Activated naive CD4-positive, alpha-beta T cell treated with anti-CD3 and anti-CD28 coated beads, Interleukin-2, amount 50 U/mL, for 72 hours (primary cell): ENCODE data around the gene HDLBP. TPM values are rescaled to one million over a fixed set of nuclear protein-coding genes. Genes with fewer than 3 reads are reported as not detected.

Source experiments
- ATAC-seq, 2 donors: fragments of 150-1000 bp; cut with Tn5 transposase; 2 replicates each; pipeline ENCODE4 v1.10.0; 2021; ENCODE audit warnings: mild to moderate bottlenecking in 2 of 2, moderate library complexity in 2 of 2
- DNase-seq, 2 donors: peaks; one replicate each; pipeline ENCODE4 v3.0.0; 2021 to 2022; ENCODE audit warnings: low spot score in 2 of 2
- H3K27ac Mint-ChIP-seq, 2 donors: one replicate each; pipeline ENCODE4 v1.8.0; 2022; ENCODE audit warnings: mild to moderate bottlenecking in 2 of 2, mixed read lengths in 2 of 2
- H3K36me3 Mint-ChIP-seq, 2 donors: one replicate each; pipeline ENCODE4 v1.8.0; 2022; ENCODE audit warnings: mixed read lengths in 2 of 2
- H3K9me3 Mint-ChIP-seq, 2 donors: one replicate each; pipeline ENCODE4 v1.8.0; 2022; ENCODE audit warnings: mixed read lengths in 2 of 2
- total RNA-seq, 2 donors: library from RNA; stranded (reverse); gene quantifications; one replicate each; pipeline ENCODE4 v1.2.3, GENCODE V29; 2022

The HDLBP gene
- total RNA-seq, 2 donors from 2014 or later: 276 to 297 TPM

DNA sequence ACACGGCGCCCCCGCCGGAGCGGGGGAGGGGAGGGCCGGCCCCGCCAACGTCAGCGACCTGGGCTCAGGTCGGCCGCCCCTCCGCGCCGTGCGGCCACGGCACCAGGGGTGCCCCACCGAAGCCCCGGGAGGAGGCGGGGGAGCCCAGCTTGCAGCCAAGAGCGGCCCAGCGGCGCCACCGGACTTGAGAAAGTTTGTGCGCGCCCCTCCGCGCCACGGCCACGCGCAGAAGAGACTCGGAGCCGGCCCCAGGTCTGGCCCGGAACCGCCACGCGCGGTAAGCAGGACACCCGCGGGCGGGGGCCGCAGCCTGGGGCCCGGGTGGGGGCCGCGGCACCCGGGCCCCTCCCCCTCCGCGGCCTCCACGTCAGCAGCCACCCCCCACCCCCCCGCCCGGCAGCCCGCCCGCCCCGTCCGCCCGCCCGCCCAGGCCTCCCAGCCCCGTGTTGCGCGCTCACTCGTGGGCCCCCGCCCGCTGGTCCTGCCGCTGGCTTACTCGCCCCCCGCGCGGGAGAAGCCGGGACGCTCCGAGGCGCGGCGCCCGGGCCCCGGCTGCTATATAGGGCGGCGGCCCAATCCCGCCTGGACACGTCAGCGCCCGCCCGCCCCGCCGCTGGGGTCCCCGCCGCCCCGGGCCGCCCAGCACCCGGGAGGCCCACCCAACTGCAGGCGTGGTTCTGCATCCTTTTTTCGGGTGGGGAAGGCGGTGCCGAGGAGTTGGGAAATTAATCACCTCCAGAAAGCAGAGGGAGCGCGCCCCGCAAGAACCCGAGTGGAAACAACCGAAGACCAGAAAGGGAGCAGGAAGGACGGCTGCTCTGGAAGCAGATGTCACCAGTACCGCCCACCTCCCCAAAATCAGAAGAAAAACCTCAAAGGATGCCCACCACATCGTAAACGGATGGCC is 42.9 kb downstream of the HDLBP start:
- peak overlapping the region in 1 of 2 donors; percentile 10 for H3K27ac Mint-ChIP-seq
- ATAC-seq (peak; percentile 77 to 87), DNase-seq (peak in 1 of 2 donors; percentile 57)
- H3K36me3 Mint-ChIP-seq: peaks cover 0 to 28% of the 10 kb centered on the region in 2 donors
- peaks cover 0 to 16% of the 10 kb centered on the region in 2 donors for H3K9me3 Mint-ChIP-seq

DNA sequence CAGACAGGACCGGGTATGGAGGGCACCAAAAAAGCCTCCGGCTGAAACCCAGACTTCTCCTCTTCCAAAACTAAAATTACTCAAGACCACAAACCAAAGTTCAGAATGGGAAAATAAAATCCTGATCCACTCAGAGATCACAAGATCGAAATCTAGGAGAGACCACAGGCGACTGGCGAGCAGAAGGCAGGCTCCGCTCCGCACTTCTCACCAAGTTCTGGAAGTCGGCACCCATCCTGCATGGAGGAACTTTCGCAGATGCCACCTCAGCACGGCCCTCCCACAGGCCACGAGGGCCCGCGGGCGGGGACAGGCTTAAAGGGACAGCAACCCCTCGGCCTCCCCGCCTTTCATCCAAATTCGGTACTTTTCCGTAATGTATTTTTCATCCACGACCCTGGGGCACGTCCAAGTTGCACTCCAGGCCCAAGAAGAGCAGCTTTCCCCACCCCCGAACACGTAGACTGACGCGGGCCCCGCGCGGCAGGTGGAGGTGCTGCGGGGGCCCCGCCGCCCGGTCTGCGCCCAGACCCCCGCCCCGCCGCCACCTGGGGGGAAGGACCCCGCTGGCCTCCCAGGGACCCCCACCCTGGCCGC is 43.7 kb downstream of the HDLBP start:
- peaks cover 1 to 28% of the 10 kb centered on the region in 2 donors for H3K36me3 Mint-ChIP-seq

DNA sequence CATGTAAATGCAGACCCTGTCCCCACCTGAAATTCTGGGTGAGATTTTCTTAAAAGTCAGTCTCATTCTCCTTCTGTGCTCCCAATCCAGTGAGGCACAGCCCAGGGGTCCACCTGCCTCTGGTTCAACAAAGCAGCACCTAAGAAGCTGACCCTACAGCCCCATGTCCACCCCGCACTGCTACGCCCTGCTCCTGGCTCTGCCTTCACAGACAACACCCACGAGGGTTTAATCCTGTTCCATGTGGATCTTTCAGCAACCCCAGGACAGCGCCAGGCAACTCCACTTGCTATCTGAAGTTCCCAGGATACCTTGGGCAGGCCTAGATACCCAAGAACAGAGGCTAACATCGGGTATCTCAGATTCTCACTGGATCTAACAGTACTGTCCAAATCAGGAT is 44.9 kb downstream of the HDLBP start:
- no peak overlapping the region for H3K27ac Mint-ChIP-seq

More for the DNA sequence above, 43.7 kb downstream of the HDLBP start:
- DNase-seq (peak in 1 of 2 donors; percentile 60), ATAC-seq (peak; percentile 55 to 66)
- H3K9me3 Mint-ChIP-seq: peaks cover 0 to 16% of the 10 kb centered on the region in 2 donors
- peak overlapping the region in 1 of 2 donors; percentile 95 for H3K27ac Mint-ChIP-seq

GRCh38 chr2:241269707-241270520 is 45.6 kb downstream of the HDLBP start:
- DNase-seq: no peak
- no peak for ATAC-seq
- no peak overlapping the region for H3K27ac Mint-ChIP-seq
- peaks cover 6 to 10% of the 10 kb centered on the region in 2 donors for H3K36me3 Mint-ChIP-seq
- H3K9me3 Mint-ChIP-seq: no peaks in the 10 kb centered on the region

More for the DNA sequence above, 44.9 kb downstream of the HDLBP start:
- no peak for DNase-seq
- ATAC-seq: no peak
- H3K9me3 Mint-ChIP-seq: peaks cover 0 to 6% of the 10 kb centered on the region in 2 donors
- peaks cover 6 to 16% of the 10 kb centered on the region in 2 donors for H3K36me3 Mint-ChIP-seq

DNA sequence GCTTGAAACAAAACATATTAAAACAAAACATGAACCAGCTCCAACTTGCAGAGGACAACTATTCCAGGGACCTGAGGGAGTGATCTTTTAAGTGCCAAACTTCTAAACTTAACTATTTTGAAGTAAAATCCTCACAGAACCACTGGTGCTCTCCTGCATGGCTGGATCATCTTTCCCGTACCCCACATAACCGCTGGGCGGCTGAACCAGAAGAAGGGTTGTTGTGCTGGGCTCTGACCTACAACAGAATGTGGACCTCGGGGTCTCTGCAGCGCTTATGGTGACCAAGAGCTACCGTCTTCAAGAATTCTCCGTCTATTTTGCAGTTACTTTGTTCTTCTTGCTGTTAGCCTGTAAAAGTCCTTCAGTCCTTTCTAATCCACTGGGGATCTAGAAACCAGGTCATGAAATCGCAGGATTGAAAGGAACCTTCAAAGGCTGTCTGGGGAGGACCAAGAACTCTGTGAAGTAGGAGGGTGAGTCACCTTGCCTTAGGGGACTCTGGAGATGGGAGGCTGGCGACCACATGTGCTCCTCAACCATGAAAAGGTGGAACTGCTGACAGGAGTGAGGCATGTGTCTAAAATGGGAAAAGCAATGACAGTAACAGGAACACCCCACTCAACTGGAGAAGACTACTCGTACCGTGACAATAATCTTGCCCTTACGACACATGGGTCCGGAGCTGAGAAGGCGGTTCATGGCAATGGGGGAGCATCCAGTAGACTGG is 46.6 kb downstream of the HDLBP start:
- peaks cover 5 to 6% of the 10 kb centered on the region in 2 donors for H3K36me3 Mint-ChIP-seq
- H3K27ac Mint-ChIP-seq: peak overlapping the region in 1 of 2 donors; percentile 39
- DNase-seq: no peak
- ATAC-seq: no peak
- H3K9me3 Mint-ChIP-seq: no peaks in the 10 kb centered on the region

DNA sequence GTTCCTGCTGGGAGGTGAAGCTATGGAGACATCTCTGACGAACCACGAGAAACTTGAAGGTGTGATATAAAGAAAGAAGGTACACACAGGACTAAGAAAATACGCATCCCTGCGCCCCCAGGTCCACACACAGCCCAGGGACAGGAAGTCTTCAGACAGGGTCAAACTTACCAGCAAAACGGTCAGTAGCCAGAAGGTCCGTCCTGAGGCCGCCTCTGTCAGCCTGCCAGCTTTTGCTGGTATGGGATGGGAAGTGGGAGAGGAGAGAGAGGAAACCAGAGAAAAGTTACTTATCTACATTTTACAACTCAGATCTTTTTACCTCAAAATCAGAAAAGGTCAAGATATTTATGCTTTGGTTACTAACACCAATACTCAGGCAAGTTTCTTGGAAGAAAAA is 47.2 kb downstream of the HDLBP start:
- peak overlapping the region in 1 of 2 donors; percentile 84 for H3K27ac Mint-ChIP-seq
- peaks cover 7 to 11% of the 10 kb centered on the region in 2 donors for H3K36me3 Mint-ChIP-seq
- ATAC-seq (no peak), DNase-seq (no peak)
- no peaks in the 10 kb centered on the region for H3K9me3 Mint-ChIP-seq

- peaks cover 16 to 19% of the 10 kb centered on the region in 2 donors for H3K36me3 Mint-ChIP-seq
- no peak for ATAC-seq
- no peak for DNase-seq
- H3K27ac Mint-ChIP-seq: peak overlapping the region in 1 of 2 donors; percentile 84
- H3K9me3 Mint-ChIP-seq: no peaks in the 10 kb centered on the region
Measured at GRCh38 chr2:241267249-241268067, 48.0 kb downstream of the HDLBP start.

- peaks cover 16 to 20% of the 10 kb centered on the region in 2 donors for H3K36me3 Mint-ChIP-seq
- no peak overlapping the region for H3K27ac Mint-ChIP-seq
- no peak for ATAC-seq
Measured at GRCh38 chr2:241265506-241265905, 50.0 kb downstream of the HDLBP start.

GRCh38 chr2:241263061-241263460 is 52.4 kb downstream of the HDLBP start:
- H3K36me3 Mint-ChIP-seq: peaks cover 15 to 16% of the 10 kb centered on the region in 2 donors
- no peaks in the 10 kb centered on the region for H3K9me3 Mint-ChIP-seq
- H3K27ac Mint-ChIP-seq: peak overlapping the region in 1 of 2 donors; percentile 73
- DNase-seq: no peak
- ATAC-seq: no peak

More at GRCh38 chr2:241265506-241265905, 50.0 kb downstream of the HDLBP start:
- no peaks in the 10 kb centered on the region for H3K9me3 Mint-ChIP-seq
- DNase-seq: no peak

- ATAC-seq: no peak
- H3K9me3 Mint-ChIP-seq: no peaks in the 10 kb centered on the region
- no peak for DNase-seq
- peaks cover 17 to 19% of the 10 kb centered on the region in 2 donors for H3K36me3 Mint-ChIP-seq
- peak overlapping the region in 1 of 2 donors; percentile 40 for H3K27ac Mint-ChIP-seq
Measured at GRCh38 chr2:241261628-241262027, 53.8 kb downstream of the HDLBP start.

GRCh38 chr2:241260911-241261310 is 54.6 kb downstream of the HDLBP start:
- H3K27ac Mint-ChIP-seq: peak overlapping the region in 1 of 2 donors; percentile 5
- DNase-seq: no peak
- ATAC-seq: no peak
- no peaks in the 10 kb centered on the region for H3K9me3 Mint-ChIP-seq
- peaks cover 22 to 26% of the 10 kb centered on the region in 2 donors for H3K36me3 Mint-ChIP-seq

- Mint-ChIP-seq H3K27ac (no peak overlapping the region), H3K9me3 (no peaks in the 10 kb centered on the region), H3K36me3 (peaks cover 27 to 31% of the 10 kb centered on the region in 2 donors)
- no peak for DNase-seq
- ATAC-seq: no peak
Measured at GRCh38 chr2:241258505-241259280, 56.8 kb downstream of the HDLBP start.

DNA sequence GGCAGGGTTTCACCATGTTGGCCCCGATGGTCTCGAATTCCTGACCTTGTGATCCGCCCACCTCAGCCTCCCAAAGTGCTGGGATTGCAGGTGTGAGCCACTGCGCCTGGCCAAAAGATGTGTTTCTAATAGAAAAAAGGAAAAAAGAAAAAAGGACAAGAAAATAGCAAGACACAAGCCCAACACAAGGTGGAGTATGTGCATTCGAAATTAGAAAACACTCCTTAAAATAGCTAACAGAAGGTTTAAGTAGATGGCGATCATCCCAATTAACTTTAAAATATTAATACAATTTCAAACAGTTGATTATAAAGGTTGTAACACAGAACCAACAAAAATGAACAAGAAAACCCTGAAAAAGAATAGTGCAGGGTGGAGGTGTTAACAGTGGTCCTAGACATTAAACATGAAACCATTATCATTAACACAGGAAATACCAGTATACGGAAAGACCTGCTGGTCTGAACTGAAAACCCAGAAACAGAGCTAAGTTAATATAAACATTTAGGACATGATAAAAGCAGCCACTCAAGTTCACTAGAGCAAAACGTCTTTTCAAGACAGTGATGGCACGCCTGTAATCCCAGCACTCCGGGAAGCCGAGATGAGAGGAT is 57.9 kb downstream of the HDLBP start:
- H3K27ac Mint-ChIP-seq: peak overlapping the region in 1 of 2 donors; percentile 50
- H3K36me3 Mint-ChIP-seq: peaks cover 21 to 29% of the 10 kb centered on the region in 2 donors
- no peaks in the 10 kb centered on the region for H3K9me3 Mint-ChIP-seq
- ATAC-seq (no peak), DNase-seq (no peak)

GRCh38 chr2:241256168-241256545 is 59.3 kb downstream of the HDLBP start:
- H3K9me3 Mint-ChIP-seq: no peaks in the 10 kb centered on the region
- H3K36me3 Mint-ChIP-seq: peaks cover 26 to 27% of the 10 kb centered on the region in 2 donors

More at GRCh38 chr2:241256168-241256545, 59.3 kb downstream of the HDLBP start:
- ATAC-seq: no peak
- H3K27ac Mint-ChIP-seq: no peak overlapping the region
- no peak for DNase-seq
